ENCODE results near the gene ATP11A.

- TF ChIP-seq CTCF (IDR thresholded peaks at IDR 0.05) (no peak), POLR2A (IDR thresholded peaks at IDR 0.05) (no peak), POLR2AphosphoS5 (IDR thresholded peaks at IDR 0.05) (no peak)
These were observed 2.9 kb upstream of the ATP11A start for GRCh38 chr13:112686987-112687386.
